GM19372 (cell line): ENCODE results near the gene B4GALNT2.

Source experiments
- ATAC-seq: cut with Tn5 transposase; IDR thresholded peaks from one replicate; pipeline ENCODE4 v1.9.1; 2021; ENCODE audit warnings: mild to moderate bottlenecking, low read depth, moderate library complexity; ENCODE audit not compliant: unreplicated experiment

Gene B4GALNT2

DNA sequence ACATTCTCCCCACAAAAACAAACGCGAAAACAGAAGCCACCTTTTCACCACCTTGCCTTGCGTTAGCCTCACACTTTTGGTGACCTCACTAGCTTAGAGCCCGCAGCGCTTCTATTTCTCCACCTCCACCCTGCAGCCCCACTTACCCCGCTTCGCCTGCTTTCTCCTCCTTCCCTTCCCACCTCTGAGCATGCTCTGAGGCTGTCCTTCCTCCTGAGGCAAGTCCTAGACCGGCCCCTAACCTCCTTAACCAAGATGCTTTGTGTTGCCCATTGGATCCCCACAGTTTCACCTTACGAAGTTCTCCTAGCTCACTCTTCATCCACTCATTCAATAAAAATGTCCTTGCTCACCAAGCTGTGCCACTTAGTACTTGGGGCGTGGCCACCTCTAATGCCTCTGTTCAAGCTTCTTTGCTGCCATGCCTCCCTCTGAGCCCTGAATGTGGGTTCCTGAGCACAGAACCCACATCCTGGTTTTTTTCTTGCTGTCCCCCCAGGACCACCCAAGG, 76.5 kb downstream of the B4GALNT2 start:
- no peak for ATAC-seq

DNA sequence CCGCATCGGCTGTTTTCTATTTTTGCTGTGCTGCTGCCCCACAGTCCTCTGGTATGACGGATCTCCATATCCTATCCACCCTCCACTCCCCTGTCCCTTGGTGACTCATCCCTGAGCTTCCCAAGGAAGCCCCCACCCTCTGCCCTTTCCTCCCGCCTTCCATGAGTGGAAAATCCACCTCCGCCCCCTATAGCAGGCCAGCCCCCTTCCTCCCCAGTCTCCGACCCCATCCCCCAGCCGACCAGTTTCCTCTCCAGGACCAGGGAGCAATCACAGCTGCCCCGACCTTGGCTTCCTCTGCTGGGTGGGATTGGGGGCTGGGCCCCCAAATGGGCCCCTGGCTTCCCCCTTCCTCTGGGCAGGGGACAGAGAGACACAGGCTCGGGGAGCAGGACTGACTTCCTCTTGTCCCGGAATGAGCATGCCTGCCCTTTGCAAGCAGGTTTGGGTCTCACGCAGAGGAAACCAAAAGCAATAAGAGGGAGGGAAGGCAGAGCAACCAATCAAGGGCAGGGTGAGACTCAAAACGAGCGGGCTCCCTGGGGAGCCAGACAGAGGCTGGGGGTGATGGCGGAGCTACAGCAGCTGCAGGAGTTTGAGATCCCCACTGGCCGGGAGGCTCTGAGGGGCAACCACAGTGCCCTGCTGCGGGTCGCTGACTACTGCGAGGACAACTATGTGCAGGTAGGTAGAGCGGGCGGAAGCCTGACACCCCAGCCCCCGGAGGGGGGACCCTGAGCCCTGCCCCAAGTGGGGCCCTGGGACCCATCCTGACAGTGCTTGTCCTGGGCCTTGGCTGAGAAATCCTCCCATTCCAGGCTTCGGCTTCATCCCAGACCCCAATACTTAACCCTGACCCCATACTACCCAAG, 77.8 kb downstream of the B4GALNT2 start, which contains the start of the genes ABI3 and GNGT2:
Gene ABI3 (plus strand): TSS at position 550 of the 872 bp plus-strand sequence. CDS start 18 bp downstream, at position 568.
Gene GNGT2 (minus strand): TSS at position 417 of the 872 bp plus-strand sequence. CDS start 3,152 bp downstream, outside the sequence.
- peak; percentile 78 for ATAC-seq

DNA sequence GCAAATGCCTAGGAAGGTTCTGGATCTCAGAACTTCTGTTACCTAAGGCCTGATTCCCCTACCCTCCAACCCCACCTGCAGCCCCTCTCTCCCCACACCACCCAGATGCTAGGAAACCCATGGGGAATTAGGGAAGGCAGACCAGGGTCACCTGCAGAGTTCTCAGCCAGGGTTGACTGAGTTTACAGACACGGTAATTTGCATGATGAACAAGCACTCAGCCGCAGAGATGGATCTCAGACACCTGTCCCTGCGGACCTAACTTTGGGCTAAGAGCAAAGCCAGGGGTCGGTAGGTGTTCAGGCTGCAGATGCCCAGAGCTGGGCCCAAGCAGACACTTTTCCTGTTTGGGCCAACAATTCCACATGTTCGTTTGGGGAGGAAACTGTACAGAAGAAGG, 80.8 kb downstream of the B4GALNT2 start:
- ATAC-seq, result no peak

DNA sequence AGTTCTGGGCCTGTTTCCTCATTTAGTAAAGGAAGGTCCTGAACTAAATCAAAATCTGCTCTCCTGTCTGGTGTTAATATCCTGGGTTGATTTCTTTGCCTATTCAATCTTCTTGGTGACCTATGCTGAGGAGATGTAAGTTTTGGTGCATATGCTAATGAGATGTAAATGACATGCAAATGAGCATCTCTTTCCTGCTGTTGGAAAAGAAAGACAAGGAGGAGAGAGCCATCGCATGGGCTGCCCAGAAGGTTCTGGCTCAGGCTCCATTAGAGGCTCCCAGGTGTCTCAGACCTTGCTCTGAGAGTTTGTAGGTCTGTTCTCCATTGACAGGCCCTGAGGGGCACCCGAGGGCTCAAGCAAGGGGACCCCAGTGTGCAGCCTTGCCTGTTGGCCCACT, 81.3 kb downstream of the B4GALNT2 start:
- ATAC-seq, result no peak

DNA sequence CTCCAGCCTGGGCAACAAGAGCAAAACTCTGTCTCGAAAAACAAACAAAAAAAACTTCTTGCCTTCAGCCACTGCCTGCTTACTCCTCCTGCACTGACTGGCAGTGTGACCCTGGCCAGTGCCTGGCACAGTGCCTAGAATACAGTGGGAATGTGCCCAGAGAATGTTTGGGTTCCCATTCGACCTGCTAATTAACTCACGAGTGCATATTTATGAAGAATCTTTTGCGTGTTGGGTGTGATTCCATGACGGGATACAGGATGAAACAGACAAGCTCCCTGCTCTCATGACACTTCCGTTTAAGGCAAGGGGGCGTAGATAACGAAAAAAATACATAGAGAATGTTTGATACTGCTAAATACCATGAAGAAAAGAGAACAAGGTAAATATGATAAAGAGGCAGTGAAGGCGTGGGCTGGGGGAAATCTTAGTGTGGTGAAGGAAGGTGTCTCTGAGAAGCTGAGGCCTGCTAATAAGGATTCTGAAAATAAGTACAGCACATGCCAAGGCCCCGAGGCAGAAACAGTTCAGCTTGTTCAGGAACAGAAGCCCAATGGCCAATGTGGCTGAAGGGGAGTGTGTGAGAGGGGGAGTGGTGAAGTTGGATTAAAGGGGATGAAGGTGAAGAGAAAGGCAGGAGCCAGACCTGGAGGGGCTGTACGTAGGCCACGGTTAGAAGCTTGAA, 82.2 kb downstream of the B4GALNT2 start:
- no peak for ATAC-seq

DNA sequence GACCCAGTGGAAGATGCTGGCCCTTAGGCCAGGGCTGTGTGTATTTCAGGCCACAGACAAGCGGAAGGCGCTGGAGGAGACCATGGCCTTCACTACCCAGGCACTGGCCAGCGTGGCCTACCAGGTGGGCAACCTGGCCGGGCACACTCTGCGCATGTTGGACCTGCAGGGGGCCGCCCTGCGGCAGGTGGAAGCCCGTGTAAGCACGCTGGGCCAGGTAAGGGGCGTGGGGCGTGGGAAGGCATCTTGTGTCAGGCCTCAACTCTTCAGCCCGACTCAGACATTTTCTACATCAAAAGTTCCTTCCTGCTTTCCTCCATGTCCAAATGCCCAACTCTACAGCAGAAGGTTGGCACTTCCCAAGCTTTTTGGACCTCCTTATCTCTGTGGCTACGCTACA, 83.9 kb downstream of the B4GALNT2 start:
- no peak for ATAC-seq

DNA sequence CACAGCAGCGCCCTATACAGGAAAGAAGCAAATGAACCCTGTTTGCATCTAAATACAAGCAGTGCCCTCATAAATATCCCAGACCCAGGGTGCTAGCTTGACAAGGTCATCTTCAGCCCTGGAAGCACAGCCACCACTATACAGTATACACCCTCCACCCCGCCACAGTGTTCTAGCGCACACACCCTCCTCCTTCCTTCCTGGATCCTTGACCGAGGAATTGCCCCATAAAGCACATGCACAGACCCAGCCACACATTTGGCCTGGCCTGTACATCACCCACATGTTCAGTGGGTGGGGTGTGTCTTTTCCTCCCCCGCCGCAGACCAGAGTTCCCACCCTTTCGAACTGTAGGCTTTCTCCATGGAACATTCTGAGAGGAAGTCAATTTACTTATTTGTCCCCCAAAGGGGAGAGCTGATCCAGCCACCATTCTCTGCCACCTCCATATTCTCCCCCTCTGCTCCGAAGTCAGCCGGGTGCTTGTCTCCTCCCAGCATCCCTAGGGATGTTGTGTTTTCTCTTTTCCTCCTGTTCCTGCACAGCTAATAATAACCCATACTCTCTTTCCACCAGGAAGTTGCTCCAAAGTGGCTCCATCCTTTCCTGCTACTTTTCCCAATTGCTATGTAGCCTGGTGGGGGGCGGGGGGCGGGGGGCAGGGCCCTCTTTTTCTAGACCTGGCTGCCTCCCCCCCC, 84.5 kb downstream of the B4GALNT2 start:
- no peak for ATAC-seq

DNA sequence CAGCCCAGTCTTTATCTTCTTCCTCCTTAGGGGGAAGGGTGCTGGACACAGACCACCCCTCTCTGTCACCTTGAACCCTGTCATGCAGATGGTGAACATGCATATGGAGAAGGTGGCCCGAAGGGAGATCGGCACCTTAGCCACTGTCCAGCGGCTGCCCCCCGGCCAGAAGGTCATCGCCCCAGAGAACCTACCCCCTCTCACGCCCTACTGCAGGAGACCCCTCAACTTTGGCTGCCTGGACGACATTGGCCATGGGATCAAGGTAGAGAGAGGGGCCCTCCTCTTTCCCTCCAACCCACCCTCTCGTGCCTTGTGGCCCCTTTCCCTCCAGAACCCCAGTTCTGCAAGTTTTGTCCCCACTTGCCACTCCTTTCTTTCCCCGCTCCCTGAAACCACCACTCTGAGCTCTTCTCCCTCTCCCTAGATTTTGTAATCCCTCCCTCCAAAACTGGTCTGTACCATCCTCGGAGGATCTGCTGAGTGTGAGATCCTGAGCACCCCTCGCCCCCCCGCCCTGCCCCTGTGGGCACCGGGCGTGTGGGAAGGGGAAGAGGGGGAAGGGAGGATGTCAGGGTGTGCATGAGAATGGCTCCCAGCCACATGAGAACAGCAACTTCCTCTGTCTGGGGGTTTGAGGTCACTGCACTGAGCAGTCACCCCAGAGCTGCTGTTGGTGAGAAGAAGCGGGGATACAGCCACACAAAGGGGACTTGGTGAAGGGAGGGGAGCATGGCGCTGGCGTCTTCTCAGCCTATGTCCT, 85.3 kb downstream of the B4GALNT2 start:
- peak; percentile 59 for ATAC-seq

DNA sequence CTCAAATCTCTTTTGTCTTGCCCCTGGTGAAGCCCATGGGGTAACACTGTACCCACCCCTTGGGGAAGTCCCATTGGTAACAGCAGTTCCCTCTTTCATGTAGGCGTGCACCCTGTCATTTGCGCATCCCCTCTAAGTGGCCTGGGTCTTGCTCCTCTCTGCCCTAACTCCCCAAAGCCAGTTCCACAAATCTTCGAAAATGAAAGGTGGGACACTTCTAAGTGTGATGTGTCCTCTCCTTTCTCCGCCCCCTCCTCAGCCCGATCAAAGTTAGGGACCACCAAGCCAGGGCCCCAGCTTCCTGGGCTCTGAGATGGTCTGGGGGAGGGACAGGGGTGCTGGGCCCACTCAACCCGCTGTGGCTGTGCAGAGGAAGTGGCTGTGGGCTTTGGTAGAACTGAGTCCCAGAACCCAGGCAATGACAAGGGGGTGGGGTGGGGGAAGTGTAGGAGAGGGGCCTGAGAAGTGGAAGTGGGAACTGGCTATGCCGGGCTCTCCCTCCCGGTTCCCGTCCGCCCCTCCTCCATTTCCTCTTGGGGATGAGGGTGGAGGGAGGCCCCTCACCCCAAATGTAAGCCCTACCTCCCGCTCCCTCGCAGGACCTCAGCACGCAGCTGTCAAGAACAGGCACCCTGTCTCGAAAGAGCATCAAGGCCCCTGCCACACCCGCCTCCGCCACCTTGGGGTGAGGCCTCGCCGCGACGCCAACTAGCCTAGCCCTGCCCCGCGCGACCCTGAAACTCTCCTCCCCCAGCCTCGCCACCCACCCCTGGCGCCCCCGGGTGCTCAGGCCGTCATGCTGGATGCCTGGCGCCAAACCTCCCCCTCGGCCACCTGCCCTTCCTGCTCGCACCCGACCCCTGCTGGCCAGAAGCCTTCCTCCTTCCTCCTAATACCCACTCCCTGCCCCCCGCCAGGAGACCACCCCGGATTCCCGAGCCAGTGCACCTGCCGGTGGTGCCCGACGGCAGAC, 86.7 kb downstream of the B4GALNT2 start:
- ATAC-seq, result no peak

DNA sequence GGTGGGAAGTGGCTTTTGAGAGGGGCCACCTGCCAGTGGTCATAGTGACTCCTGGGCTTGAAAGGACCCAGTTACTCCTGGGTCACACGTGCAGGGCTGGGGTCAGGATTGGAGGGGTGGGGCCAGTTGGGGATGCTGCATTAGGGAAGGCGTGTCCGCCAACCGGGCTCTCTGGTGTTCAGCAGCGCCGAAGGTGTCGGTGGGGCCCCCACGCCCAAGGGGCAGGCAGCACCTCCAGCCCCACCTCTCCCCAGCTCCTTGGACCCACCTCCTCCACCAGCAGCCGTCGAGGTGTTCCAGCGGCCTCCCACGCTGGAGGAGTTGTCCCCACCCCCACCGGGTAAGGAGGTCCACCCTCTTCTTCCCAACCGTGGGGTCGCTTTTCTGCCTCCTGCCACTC, 87.4 kb downstream of the B4GALNT2 start:
- no peak for ATAC-seq

DNA sequence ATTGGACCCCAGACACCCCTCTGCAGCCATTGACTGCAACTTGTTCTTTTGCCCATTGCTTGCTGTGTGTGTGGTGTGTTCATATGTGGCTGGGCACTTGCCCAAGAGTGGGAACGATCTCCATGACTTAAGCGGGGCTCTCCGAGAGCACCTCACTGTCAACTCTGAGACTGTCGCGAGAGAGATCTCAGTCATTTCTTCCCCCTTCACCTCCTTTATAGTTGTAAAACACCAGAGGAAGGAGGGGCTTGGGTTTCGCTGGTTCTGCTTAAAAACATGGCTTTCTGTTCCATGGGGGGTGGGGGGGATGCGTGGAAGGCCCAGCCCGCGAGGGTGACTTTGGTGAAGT, 90.6 kb downstream of the B4GALNT2 start:
- no peak for ATAC-seq

DNA sequence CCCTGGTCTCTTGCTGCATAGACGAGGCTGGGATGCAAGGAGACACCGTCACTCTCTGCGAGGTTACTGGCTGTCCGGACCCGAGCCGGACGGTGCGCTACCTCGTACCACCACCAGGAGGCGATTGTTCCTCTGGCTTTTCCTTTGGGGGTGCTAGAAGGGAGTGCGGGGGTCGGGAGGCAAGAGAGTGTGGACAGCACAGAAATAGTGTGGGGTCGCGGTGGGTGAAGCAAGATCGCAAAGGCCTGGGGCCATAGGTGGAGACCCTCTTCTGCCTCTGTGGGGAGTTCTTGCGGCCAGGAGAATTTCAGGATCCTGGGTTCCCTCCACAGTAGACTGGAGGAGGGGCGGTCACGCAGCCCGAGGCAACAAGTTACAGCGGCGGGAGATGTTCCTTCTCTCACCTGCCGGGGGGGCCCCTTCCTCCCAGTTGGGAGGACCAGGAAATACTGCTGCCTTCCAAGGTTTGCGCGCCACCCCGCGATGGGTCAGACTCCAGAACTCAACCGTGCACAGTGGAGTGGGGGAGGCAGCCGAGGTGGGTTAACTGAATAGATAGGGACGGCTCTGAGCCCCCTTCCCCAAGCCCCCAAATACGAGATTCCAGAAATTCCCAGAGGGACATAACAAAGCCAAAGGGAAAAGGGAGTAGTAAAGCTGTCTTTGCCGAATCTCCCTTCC, 91.1 kb downstream of the B4GALNT2 start:
- ATAC-seq, result no peak

DNA sequence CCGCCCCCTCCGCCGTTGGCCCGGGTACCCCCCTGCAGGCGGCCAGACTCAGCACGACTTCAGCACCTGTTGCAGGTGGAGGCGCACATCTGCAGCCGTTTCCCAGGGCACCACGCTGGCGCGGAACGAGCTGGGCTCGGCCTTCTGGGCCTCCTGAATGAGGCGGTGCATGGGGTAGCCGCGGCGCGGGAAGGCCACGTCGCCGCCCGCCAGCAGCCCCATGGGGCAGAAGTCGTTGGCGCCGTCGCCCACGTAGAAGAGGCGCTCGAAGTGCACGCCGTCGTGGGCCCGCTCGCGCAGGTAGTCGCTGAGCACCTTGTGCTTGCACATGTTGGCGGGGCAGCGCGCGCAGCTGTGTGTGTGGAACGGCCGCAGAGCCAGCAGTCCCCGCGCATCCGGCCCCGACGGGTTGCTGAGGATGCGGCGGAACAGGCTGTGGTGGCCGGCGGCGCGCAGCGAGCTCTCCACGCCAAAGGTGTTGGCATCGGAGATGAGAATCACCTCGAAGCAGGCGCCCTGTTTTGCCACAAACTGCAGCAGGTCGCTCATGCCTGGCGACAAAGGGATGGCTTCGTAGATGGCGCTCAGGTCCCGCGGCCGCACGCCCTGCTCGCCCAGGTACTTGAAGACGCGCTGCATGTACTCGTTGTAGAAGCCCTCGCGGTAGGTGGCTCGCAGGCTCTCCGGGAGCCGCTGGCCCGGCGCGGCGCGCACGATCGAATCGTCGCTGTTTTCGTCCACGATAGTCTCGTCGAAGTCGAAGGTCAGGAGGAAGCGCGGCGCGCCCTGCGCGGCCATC, 91.8 kb downstream of the B4GALNT2 start:
- no peak for ATAC-seq

DNA sequence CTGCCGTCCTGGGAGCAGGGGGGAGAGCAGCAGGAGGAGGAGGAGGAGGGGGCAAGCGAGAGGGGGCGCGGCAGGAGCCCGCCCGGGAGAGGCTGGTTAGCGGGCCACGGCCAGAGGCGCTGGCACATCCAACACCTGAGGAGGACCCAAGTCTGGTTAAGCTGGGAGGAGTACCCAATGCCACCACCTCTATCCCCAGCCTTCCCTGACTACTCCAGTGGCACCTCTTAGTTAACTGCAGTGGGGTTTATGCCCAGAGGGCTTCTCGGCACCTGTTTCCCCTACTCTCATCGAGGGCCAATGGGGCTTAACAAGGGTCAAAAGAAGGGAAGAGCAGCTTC, 92.4 kb downstream of the B4GALNT2 start:
- ATAC-seq, result no peak

DNA sequence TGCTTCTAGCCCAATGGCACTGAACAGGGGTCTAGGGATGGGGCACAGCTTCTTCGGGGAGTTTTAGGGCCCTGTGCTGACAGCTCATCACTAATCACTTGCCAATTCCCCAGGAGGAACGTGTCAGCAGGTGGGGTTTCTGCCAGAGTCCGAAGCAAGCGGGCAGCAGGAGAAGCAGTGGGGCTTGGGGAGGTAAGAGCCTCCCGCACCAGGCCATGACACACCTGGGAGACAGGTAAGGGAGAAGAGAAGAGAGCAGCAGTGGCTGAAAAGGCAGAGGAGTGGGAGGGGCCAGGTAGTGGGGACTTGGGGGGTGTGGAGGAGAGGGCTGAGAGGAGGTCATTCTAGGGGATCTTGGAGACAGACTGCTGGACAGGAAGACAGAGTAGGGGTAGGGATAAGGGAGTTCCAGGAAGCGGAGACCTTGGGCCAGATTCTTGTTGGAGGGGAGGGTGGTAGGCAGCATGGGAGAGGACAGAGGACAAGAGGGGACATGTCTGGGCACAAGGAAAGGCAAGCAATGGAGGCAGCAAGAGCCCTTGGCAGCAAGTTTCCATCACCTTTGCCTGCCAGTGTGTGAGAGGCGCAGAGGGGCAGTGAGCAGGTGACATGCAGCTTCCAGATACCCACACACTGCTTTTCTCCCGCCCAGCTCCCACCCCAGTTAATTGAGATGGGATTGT, 93.1 kb downstream of the B4GALNT2 start:
- ATAC-seq, result no peak
